Fibroblast of mammary gland (primary cell): ENCODE measurements around the gene BASP1.

Experiments
- DNase-seq: peaks from one replicate; pipeline ENCODE4 v3.0.0-alpha.2; 2010; ENCODE audit warnings: low read depth
- H3K4me3 ChIP-seq: 2 replicates; pipeline ENCODE4 v1.5.1; 2011; ENCODE audit warnings: low read depth, mild to moderate bottlenecking, low read length, moderate library complexity; ENCODE audit not compliant: control insufficient read depth
- TF ChIP-seq, protein P1 (sequence below): conservative IDR thresholded peaks from 2 replicates; pipeline ENCODE4 v1.5.1; 2011; ENCODE audit warnings: low read depth, low read length, inconsistent platforms; ENCODE audit not compliant: control insufficient read depth, insufficient read depth

BASP1 gene

DNA sequence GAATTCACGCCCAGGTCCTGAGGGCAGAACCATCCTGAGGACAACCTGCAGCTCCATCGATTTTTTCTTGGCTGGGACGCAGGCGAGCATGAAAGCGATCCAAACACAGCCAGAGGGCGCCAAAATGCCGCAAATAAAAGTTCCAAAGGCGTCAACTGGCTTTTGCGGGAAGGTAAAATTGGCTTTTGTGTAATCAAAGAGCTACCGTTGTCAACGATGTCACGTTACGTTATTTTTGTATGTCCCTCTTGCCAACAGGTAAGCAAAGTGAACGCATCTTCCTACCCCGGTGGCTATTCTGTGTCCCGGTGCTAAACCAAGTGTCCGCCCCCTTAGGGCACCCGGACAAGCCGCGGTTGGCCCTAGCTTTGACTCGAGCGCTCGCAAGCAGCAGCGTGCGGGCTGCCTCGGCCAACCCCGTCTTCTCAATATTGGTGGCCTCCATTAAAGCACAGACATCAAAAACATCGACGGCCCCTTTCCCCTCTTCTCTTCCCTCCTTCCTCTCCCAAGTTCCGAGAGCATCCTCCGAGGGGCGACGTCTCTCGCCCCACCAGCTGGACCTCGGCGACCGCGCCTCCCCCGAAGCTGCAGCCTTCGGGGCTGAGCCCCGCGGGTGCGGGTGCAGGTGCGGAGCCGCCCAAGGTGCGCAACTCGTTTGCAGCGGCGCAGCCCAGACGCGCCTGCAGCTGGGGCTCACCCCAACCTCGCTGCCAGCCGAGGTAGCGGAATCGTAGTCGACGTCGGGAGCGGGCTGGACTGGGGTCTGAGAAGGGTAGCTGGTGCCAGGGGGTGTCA, 1.1 kb upstream of the BASP1 start:
- peak overlapping the region; percentile 50 for H3K4me3 ChIP-seq
- peak; percentile 79 for DNase-seq
- TF ChIP-seq, protein P1, sequence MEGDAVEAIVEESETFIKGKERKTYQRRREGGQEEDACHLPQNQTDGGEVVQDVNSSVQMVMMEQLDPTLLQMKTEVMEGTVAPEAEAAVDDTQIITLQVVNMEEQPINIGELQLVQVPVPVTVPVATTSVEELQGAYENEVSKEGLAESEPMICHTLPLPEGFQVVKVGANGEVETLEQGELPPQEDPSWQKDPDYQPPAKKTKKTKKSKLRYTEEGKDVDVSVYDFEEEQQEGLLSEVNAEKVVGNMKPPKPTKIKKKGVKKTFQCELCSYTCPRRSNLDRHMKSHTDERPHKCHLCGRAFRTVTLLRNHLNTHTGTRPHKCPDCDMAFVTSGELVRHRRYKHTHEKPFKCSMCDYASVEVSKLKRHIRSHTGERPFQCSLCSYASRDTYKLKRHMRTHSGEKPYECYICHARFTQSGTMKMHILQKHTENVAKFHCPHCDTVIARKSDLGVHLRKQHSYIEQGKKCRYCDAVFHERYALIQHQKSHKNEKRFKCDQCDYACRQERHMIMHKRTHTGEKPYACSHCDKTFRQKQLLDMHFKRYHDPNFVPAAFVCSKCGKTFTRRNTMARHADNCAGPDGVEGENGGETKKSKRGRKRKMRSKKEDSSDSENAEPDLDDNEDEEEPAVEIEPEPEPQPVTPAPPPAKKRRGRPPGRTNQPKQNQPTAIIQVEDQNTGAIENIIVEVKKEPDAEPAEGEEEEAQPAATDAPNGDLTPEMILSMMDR = peak; percentile 80

DNA sequence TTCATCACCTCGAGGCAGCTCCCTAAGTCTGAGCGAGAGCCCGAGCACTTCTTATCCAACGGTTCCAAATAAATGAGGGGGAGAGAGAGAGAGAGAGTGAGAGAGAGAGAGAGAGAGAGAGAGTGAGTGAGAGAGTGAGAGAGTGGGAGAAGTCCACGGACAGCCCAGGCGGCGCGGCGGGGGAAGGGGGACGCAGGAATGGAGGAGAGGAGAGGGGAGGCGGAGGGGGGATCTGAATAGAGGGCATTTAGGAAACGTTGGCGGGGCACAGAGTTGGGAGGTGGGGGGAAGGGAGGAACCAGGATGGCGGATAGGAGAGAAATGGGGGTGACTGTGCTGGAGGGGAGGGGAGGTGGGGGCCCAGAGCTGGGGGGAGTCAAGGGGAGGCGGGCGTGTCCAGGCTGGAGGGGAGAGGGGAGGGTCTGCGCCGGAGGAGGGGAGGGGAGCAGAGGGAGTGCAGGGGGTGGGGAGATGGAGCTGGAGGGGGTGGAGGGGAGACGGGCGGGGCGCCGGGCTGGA, 398 bp upstream of the BASP1 start:
- DNase-seq = peak; percentile 34
- TF ChIP-seq, protein P1 = no peak
- peak overlapping the region; percentile 50 for H3K4me3 ChIP-seq

DNA sequence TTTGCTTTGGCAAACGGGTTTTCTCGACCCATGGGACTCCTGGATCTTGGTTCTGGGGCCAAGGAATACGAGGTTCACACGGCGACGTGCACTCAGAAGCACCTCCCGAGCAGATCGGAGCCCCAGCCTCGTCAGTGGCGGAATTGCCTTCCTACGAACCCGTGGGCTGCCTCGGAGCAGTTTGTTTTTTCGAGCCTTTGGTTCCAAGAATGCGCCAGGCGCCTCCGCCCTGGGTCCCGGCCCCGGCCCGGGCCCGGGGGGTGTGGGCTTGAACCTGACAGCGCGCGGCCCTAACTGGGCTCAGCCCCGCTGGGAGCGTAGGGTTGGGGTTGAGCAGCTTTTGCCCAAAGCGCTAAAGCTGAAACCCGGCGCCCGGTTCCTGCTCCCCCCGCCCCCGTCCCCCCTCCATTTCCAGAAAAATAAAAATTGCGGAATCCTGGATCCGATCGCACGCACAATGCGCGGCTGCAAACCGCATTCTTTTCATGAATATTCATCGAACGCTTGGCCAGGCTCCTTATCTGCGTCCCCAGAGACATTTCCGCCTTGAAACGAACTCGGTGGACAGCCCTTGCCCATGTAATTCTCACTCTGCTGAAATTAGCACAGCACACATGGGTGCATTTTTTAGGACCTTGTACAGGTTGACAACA, 1.0 kb downstream of the BASP1 start:
- peak; percentile 83 for DNase-seq
- TF ChIP-seq, protein P1 = no peak
- H3K4me3 ChIP-seq = peak overlapping the region; percentile 84

DNA sequence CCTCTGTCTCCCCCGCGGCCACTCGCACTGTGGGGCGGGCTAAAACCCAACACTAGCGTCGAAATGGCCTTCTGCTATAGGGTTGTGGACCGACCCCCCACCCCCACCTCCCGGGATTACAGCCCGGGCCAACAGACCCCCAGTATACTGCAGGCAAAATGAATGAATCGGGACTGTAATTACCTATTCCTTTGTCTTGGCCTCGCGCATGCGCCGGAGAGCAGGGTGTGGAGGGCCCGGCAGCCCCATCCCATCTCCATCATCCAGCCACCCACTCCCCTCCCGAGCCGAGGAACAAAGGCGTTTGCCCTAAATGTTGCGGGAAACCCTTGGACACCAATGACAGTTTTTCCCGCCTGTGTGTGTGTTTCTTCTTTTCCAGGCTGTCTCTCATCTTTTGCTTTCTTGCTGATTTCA, 1.6 kb downstream of the BASP1 start:
- TF ChIP-seq, protein P1 = no peak
- DNase-seq = no peak

DNA sequence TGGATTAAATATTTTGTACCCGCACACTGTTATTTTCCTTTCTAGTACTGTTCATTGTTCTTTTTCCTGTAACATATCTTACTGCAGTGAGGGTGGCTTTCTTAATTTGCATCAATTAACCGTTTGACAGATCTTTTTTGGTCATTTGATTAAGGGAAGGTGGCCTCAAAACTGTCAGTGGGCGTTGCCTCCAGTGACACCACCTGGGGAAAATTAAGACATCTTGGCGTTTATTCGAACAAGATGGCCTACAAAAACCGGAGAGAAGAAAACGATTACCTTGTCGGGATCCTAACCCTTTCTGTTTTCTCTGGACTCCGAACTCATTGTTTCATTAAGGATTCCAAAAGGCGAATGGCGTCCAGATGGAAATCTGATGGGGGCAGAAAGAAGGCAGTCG, 2.0 kb downstream of the BASP1 start:
- TF ChIP-seq, protein P1 = no peak
- no peak for DNase-seq
- peak overlapping the region; percentile 84 for H3K4me3 ChIP-seq

More for the DNA sequence above, 1.6 kb downstream of the BASP1 start:
- peak overlapping the region; percentile 84 for H3K4me3 ChIP-seq

DNA sequence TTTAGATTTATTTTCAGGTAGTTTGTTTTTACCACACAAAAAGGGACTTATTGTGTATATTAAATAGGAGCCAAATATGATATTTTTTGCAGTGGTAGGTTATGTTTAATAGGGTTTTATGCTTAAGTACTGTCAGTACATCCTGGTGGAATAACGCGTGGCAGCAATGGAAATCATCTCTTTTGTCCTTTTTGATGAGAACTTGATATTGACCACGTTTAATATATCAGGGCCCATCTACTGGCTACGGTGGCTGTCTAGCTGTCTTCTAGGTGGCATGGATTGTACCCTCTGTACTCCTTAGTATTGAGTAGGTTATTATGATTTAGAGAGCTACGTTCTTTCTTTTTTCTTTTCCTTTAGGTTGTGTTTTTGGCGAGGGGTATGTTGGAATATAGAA, 2.6 kb downstream of the BASP1 start:
- TF ChIP-seq, protein P1 = no peak
- no peak overlapping the region for H3K4me3 ChIP-seq
- DNase-seq = no peak
